Spleen (tissue), 11 donors: ENCODE data around the gene HEMK1. TPM values are rescaled to one million over a fixed set of nuclear protein-coding genes. Genes with fewer than 3 reads are reported as not detected.
A peak's percentile ranks its signal among the peaks of the same experiment; 100 is the strongest.

Experiments used
- DNase-seq: peaks from one replicate; pipeline ENCODE4 v3.0.0-alpha.2; 2020
- H3K27ac ChIP-seq, 8 donors: fragments of 200-600 bp; sonication (generic) in 7 of 8; 1 replicate in 4 of 8; 2 replicates in 4 of 8; pipeline versions ENCODE4 v1.5.0 to v1.8.0; 2016 to 2021; ENCODE audit warnings: inconsistent platforms in 4 of 8, mild to moderate bottlenecking in 4 of 8, moderate library complexity in 1 of 8
- H3K27me3 ChIP-seq, 7 donors: fragments of 200-600 bp; sonication (generic) in 6 of 7; replicated peaks in 1 of 7; 1 replicate in 4 of 7; 2 replicates in 3 of 7; pipeline versions ENCODE4 v1.5.0 to v1.8.0; 2016 to 2021; ENCODE audit warnings: inconsistent platforms in 3 of 7, mild to moderate bottlenecking in 1 of 7
- H3K36me3 ChIP-seq, 6 donors: fragments of 200-600 bp; sonication (generic) in 5 of 6; 1 replicate in 4 of 6; 2 replicates in 2 of 6; pipeline versions ENCODE4 v1.5.0 to v1.8.0; 2016 to 2021; ENCODE audit warnings: inconsistent platforms in 2 of 6
- H3K4me1 ChIP-seq, 6 donors: fragments of 200-600 bp; sonication (generic) in 5 of 6; 1 replicate in 3 of 6; 2 replicates in 3 of 6; pipeline versions ENCODE4 v1.5.0 to v1.8.0; 2016 to 2021; ENCODE audit warnings: inconsistent platforms in 3 of 6
- H3K4me3 ChIP-seq, 8 donors: fragments of 200-600 bp; sonication (generic) in 7 of 8; 1 replicate in 4 of 8; 2 replicates in 4 of 8; pipeline versions ENCODE4 v1.5.0 to v1.8.0; 2016 to 2021; ENCODE audit warnings: inconsistent platforms in 4 of 8, mild to moderate bottlenecking in 4 of 8, moderate library complexity in 2 of 8
- H3K9me3 ChIP-seq, 8 donors: fragments of 200-600 bp; sonication (generic) in 7 of 8; 1 replicate in 4 of 8; 2 replicates in 4 of 8; pipeline versions ENCODE4 v1.5.0 to v1.8.0; 2016 to 2021; ENCODE audit warnings: inconsistent platforms in 4 of 8
- CTCF ChIP-seq, 11 experiments: fragments of 200-600 bp in 7 of 11; fragments of 450-650 bp in 4 of 11; sonication (generic) in 4 of 11; IDR thresholded peaks in 8 of 11; conservative IDR thresholded peaks in 3 of 11; 1 replicate in 7 of 11; 2 replicates in 4 of 11; pipeline versions ENCODE4 v1.4.0 to v1.8.0; 2016 to 2021; ENCODE audit warnings: antibody characterized with exemption in 11 of 11, inconsistent platforms in 4 of 11, mild to moderate bottlenecking in 1 of 11
- POLR2A ChIP-seq, 3 donors: fragments of 450-650 bp; IDR thresholded peaks; one replicate each; pipeline ENCODE4 v1.5.1; 2017; ENCODE audit warnings: antibody characterized with exemption in 3 of 3, mild to moderate bottlenecking in 1 of 3
- POLR2AphosphoS5 ChIP-seq, 3 donors: sonication (generic); formaldehyde crosslinking; IDR thresholded peaks; one replicate each; pipeline ENCODE4 v1.5.1; 2017; ENCODE audit warnings: antibody characterized with exemption in 3 of 3
- WGBS, 5 donors: extraction: QIAGEN DNeasy Blood & Tissue Kit in 3 of 5; methylation state at CpG; one replicate each; pipeline versions ENCODE4 v1.1.5 to v1.1.7; 2013 to 2018; 5-methylcytosine and 5-hydroxymethylcytosine counted together
- intact Hi-C: fragments of 100-400 bp; cut with DNase I; formaldehyde crosslinking; loops from one replicate; pipeline ENCODE4 v1.15.0; 2023; ENCODE audit warnings: low total_unique reads
- polyA plus RNA-seq, 3 donors: library from polyadenylated mRNA; stranded (reverse); fragments of 200-250 nt; gene quantifications; one replicate each; pipeline ENCODE4 v1.2.1, GENCODE V29; 2013
- total RNA-seq, 7 donors: library from RNA; depleted of rRNA in 3 of 7; stranded (reverse); fragments of >200 nt in 3 of 7; fragmentation: NEBNext Ultra II Directional in 4 of 7; extraction: Animal tissue kit (Norgen Biotek cat#: 25700) in 4 of 7; gene quantifications; one replicate each; pipeline versions ENCODE4 v1.1.0 to v1.2.1, GENCODE V29; 2016 to 2021
- donor health status: healthy with polysubstance abuse.
- donor health status: DM: no; HTN: no; CAD: no; lungs with moderate emphysema.
- donor health status: DM: no; HTN: no; CAD: no.
- donor health status: Bipolar disorder and iron deficiency.
- donor health status: healthy.
- donor health status: DM: no; HTN: no; CAD: no.
- donor health status: DM: yes; HTN: yes; CAD: no.

HEMK1 gene
- total and polyA plus RNA-seq, 10 donors, result 7.6 to 45.2 (median 20.8) TPM

GRCh38 chr3:50610181-50610971 is 41.1 kb downstream of the HEMK1 start:
- H3K27ac ChIP-seq, result peak overlapping the region in 6 of 8 donors; percentile 87 to 93 (median 91)
- 61 to 81% (median 65%) methylated on average over 6 of the region's 6 CpGs for WGBS, 5 donors

GRCh38 chr3:50610992-50611463 is 41.7 kb downstream of the HEMK1 start:
- intact Hi-C loops, result no loop called here
- peak overlapping the region; percentile 82 to 93 (median 90) for H3K27ac ChIP-seq
- H3K4me3 ChIP-seq, result peak overlapping the region; percentile 63 to 85 (median 71)
- DNase-seq, result peak; percentile 84
- H3K9me3 ChIP-seq, result no peaks in the 10 kb centered on the region
- H3K27me3 ChIP-seq, result no peaks in the 10 kb centered on the region
- peaks cover 28 to 88% (median 80%) of the 10 kb centered on the region in 6 donors for H3K4me1 ChIP-seq
- 5 to 11% (median 8%) methylated on average over 7 to 10 of the region's 10 CpGs for WGBS, 5 donors
- TF ChIP-seq POLR2A (IDR thresholded peaks at IDR 0.05), result no peak
- TF ChIP-seq POLR2AphosphoS5 (IDR thresholded peaks at IDR 0.05), result no peak
- no peak for TF ChIP-seq CTCF (IDR thresholded peaks at IDR 0.05 in 8 of 11, conservative IDR thresholded peaks at IDR 0.05 in 3 of 11)
- H3K36me3 ChIP-seq, result peaks cover 0 to 28% (median 23%) of the 10 kb centered on the region in 6 donors

More at GRCh38 chr3:50610181-50610971, 41.1 kb downstream of the HEMK1 start:
- Histone ChIP-seq H3K27me3 (no peaks in the 10 kb centered on the region), H3K9me3 (no peaks in the 10 kb centered on the region), H3K4me1 (peaks cover 31 to 88% (median 81%) of the 10 kb centered on the region in 6 donors), H3K36me3 (peaks cover 0 to 33% (median 27%) of the 10 kb centered on the region in 6 donors), H3K4me3 (peak overlapping the region; percentile 63 to 85 (median 71))
- TF ChIP-seq CTCF (IDR thresholded peaks at IDR 0.05 in 8 of 11, conservative IDR thresholded peaks at IDR 0.05 in 3 of 11) (no peak), POLR2A (IDR thresholded peaks at IDR 0.05) (no peak), POLR2AphosphoS5 (IDR thresholded peaks at IDR 0.05) (no peak)
- DNase-seq, result no peak
- intact Hi-C loops, result no loop called here

GRCh38 chr3:50611464-50612233 is 42.3 kb downstream of the HEMK1 start, which contains the start of gene CISH:
CISH (minus strand) TSS chr3:50611774; CDS start chr3:50611650, 124 bp downstream.
- Histone ChIP-seq H3K4me3 (peak within 1 kb of the TSS; percentile 63 to 85 (median 71)), H3K27me3 (no peaks in the 10 kb centered on the region), H3K4me1 (peaks cover 31 to 88% (median 79%) of the 10 kb centered on the region in 6 donors), H3K27ac (peak within 1 kb of the TSS; percentile 82 to 93 (median 90)), H3K36me3 (peaks cover 0 to 22% (median 17%) of the 10 kb centered on the region in 6 donors), H3K9me3 (no peaks in the 10 kb centered on the region)
- DNase-seq, result peak; percentile 99
- TF ChIP-seq CTCF (IDR thresholded peaks at IDR 0.05 in 8 of 11, conservative IDR thresholded peaks at IDR 0.05 in 3 of 11), result peak in 8 of 11 experiments; percentile 27 to 62 (median 41)
- peak; percentile 91 to 95 (median 95) for TF ChIP-seq POLR2AphosphoS5 (IDR thresholded peaks at IDR 0.05)
- peak in 2 of 3 donors; percentile 59 to 68 for TF ChIP-seq POLR2A (IDR thresholded peaks at IDR 0.05)
- intact Hi-C loops, result loop anchor here (1.0 kb wide), 1 partner anchor 39 kb away; no protein-coding TSS in a partner anchor
- 0 to 3% (median 1%) methylated on average over 50 to 75 of the region's 75 CpGs for WGBS, 5 donors
